SU-DHL-6 (cell line): Measurements from ENCODE around the gene GRID1.
"Not testable (repeated sequence)": the region's sequence is repeated elsewhere in the genome, so short reads cannot be mapped to it uniquely, and the experiment has no call there.

Source experiments
- CTCF ChIP-seq: fragments of 200-600 bp; sonication (generic); IDR thresholded peaks from one replicate; pipeline ENCODE4 v1.5.1; 2017; ENCODE audit warnings: antibody characterized with exemption, mild to moderate bottlenecking, low read length, moderate library complexity; ENCODE audit not compliant: insufficient read depth, poor library complexity, severe bottlenecking
- EZH2phosphoT487 ChIP-seq: fragments of 200-600 bp; sonication (generic), shearing (Covaris generic); conservative IDR thresholded peaks from 2 replicates; pipeline ENCODE4 v1.6.1; 2018; ENCODE audit warnings: mild to moderate bottlenecking, antibody characterized with exemption, low read length, moderate library complexity, mixed read lengths

GRCh38 chr10:86092311-86092710 is 274.3 kb downstream of the GRID1 start:
- not testable (repeated sequence) for TF ChIP-seq EZH2phosphoT487, CTCF
